Measurements from ENCODE around the gene ERC2.

- TF ChIP-seq POLR2A (IDR thresholded peaks at IDR 0.05; ENCODE audit: low read depth, low read length) (no peak), TAF1 (IDR thresholded peaks at IDR 0.05; ENCODE audit: borderline replicate concordance, low read depth, low read length) (no peak)
These were observed 284.7 kb downstream of the ERC2 start for GRCh38 chr3:56183529-56183928.

All from GM12892 (cell line).